ENCODE measurements around the gene RPL10.

The RPL10 gene

GRCh38 chrX:154433605-154434004, 35.4 kb downstream of the RPL10 start:
- no peak for FAIRE-seq

GRCh38 chrX:154434394-154435168, 36.4 kb downstream of the RPL10 start:
- FAIRE-seq: no peak

GRCh38 chrX:154435171-154435733, 37.1 kb downstream of the RPL10 start:
- no peak for FAIRE-seq

GRCh38 chrX:154436374-154436982, 38.3 kb downstream of the RPL10 start:
- no peak for FAIRE-seq

GRCh38 chrX:154436983-154437752, 39.0 kb downstream of the RPL10 start, which contains the start of gene GDI1:
Gene GDI1, plus strand, starts transcription at chrX:154437154. Its CDS starts 101 bp downstream, at chrX:154437255.
- no peak for FAIRE-seq

GRCh38 chrX:154437971-154438893, 40.1 kb downstream of the RPL10 start:
- FAIRE-seq: no peak

- FAIRE-seq: no peak
Measured at GRCh38 chrX:154439841-154440240, 41.7 kb downstream of the RPL10 start.

- FAIRE-seq: no peak
Measured at GRCh38 chrX:154440623-154441357, 42.6 kb downstream of the RPL10 start.

GRCh38 chrX:154441564-154441963, 43.4 kb downstream of the RPL10 start:
- FAIRE-seq: no peak

- FAIRE-seq: no peak
Measured at GRCh38 chrX:154441984-154442707, 44.0 kb downstream of the RPL10 start.

- no peak for FAIRE-seq
Measured at GRCh38 chrX:154443479-154443910, 45.3 kb downstream of the RPL10 start.

GRCh38 chrX:154443992-154444754, 46.0 kb downstream of the RPL10 start, which contains the start of gene FAM50A:
Gene FAM50A, plus strand, starts transcription at chrX:154444141. Its CDS starts 95 bp downstream, at chrX:154444236.
- FAIRE-seq: no peak

GRCh38 chrX:154444755-154445246, 46.6 kb downstream of the RPL10 start:
- no peak for FAIRE-seq

- no peak for FAIRE-seq
Measured at GRCh38 chrX:154445776-154446175, 47.6 kb downstream of the RPL10 start.

GRCh38 chrX:154446430-154446829, 48.3 kb downstream of the RPL10 start:
- no peak for FAIRE-seq

GRCh38 chrX:154448484-154448883, 50.3 kb downstream of the RPL10 start:
- FAIRE-seq: no peak

GRCh38 chrX:154449618-154450017, 51.4 kb downstream of the RPL10 start:
- no peak for FAIRE-seq

GRCh38 chrX:154450312-154450711, 52.1 kb downstream of the RPL10 start:
- no peak for FAIRE-seq
